IMR-90 (cell line): ENCODE data around the gene DISP2. TPM values are rescaled to one million over a fixed set of nuclear protein-coding genes. Genes with fewer than 3 reads are reported as not detected.

Experiments used
- ATAC-seq: fragments of 200-7000 bp; cut with Tn5 transposase; 2 replicates; pipeline ENCODE4 v1.9.1; 2020; ENCODE audit warnings: low read depth, mild to moderate bottlenecking, moderate library complexity
- BruUV-seq: library from RNA; stranded (reverse); fragments of 400-500 nt; replicated peaks from 2 replicates; lab custom pipeline; 2021; lab: Mats Ljungman, UMichigan
- CTCF ChIA-PET: fragments of 300-600 bp; formaldehyde crosslinking; extraction: SDS; loops from one replicate; lab custom pipeline; 2021; ENCODE audit warnings: antibody characterized with exemption; lab: Yijun Ruan, JAX
- POLR2A ChIA-PET: fragments of 300-600 bp; sonication (Branson Sonifier 250); formaldehyde crosslinking; loops from one replicate; lab custom pipeline; 2022; ENCODE audit warnings: antibody characterized with exemption; ENCODE audit not compliant: unreplicated experiment; lab: Charles Lee
- DNase-seq: peaks from one replicate; pipeline ENCODE4 v3.0.0; 2013
- H2AFZ ChIP-seq: replicated peaks from 2 replicates; pipeline ENCODE3; 2013; ENCODE audit warnings: low read length, mild to moderate bottlenecking; ENCODE audit not compliant: poor library complexity
- H2AK5ac ChIP-seq: 2 replicates; pipeline ENCODE4 v1.6.1; 2013; ENCODE audit warnings: low read depth, low read length, inconsistent platforms
- H2AK9ac ChIP-seq: replicated peaks from 2 replicates; pipeline ENCODE3; 2013; ENCODE audit warnings: mild to moderate bottlenecking, low read depth, low read length, moderate library complexity; ENCODE audit not compliant: poor library complexity
- H2BK120ac ChIP-seq: 2 replicates; pipeline ENCODE4 v1.6.1; 2013; ENCODE audit warnings: low read depth, low read length, inconsistent platforms
- H2BK15ac ChIP-seq: 3 replicates; pipeline ENCODE4 v1.6.1; 2013; ENCODE audit warnings: low read depth, low read length, inconsistent platforms
- H2BK20ac ChIP-seq: 2 replicates; pipeline ENCODE4 v1.6.1; 2013; ENCODE audit warnings: low read depth, mild to moderate bottlenecking, inconsistent platforms, low read length, moderate library complexity
- H2BK5ac ChIP-seq: 2 replicates; pipeline ENCODE4 v1.6.1; 2013; ENCODE audit warnings: mild to moderate bottlenecking, low read depth, low read length, inconsistent platforms; ENCODE audit not compliant: poor library complexity, severe bottlenecking
- H3K14ac ChIP-seq: replicated peaks from 2 replicates; pipeline ENCODE4 v1.6.1; 2013; ENCODE audit warnings: low read depth, low read length, inconsistent platforms
- H3K18ac ChIP-seq: 2 replicates; pipeline ENCODE4 v1.6.1; 2013; ENCODE audit warnings: low read depth, low read length, control low read depth
- H3K23ac ChIP-seq: 2 replicates; pipeline ENCODE4 v1.6.1; 2013; ENCODE audit warnings: low read depth, low read length, inconsistent platforms
- H3K27ac ChIP-seq: 2 replicates; pipeline ENCODE4 v1.5.1; 2013; ENCODE audit warnings: mild to moderate bottlenecking, control low read depth, low read length; ENCODE audit not compliant: insufficient read depth
- H3K27me3 ChIP-seq: 2 replicates; pipeline ENCODE4 v1.6.1; 2013; ENCODE audit warnings: low read length; ENCODE audit not compliant: control insufficient read depth, insufficient read depth
- H3K36me3 ChIP-seq: 2 replicates; pipeline ENCODE4 v1.6.1; 2013; ENCODE audit warnings: low read length, mixed read lengths; ENCODE audit not compliant: control insufficient read depth, insufficient read depth
- H3K4ac ChIP-seq: 2 replicates; pipeline ENCODE4 v1.6.1; 2013; ENCODE audit warnings: low read depth, low read length, inconsistent platforms
- H3K4me1 ChIP-seq: 2 replicates; pipeline ENCODE4 v1.6.1; 2013; ENCODE audit warnings: low read length, mixed read lengths; ENCODE audit not compliant: control insufficient read depth, insufficient read depth
- H3K4me2 ChIP-seq: 2 replicates; pipeline ENCODE4 v1.6.1; 2013; ENCODE audit warnings: low read depth, mild to moderate bottlenecking, control low read depth, low read length, moderate library complexity
- H3K4me3 ChIP-seq: 2 replicates; pipeline ENCODE4 v1.5.1; 2013; ENCODE audit warnings: low read depth, mild to moderate bottlenecking, control low read depth, low read length, moderate library complexity; ENCODE audit not compliant: insufficient read depth
- H3K56ac ChIP-seq: 2 replicates; pipeline ENCODE4 v1.6.1; 2013; ENCODE audit warnings: low read length, inconsistent platforms; ENCODE audit not compliant: insufficient read depth; ENCODE audit errors: extremely low read depth
- H3K79me1 ChIP-seq, 2 experiments: 2 replicates each; pipeline ENCODE4 v1.6.1; 2013; ENCODE audit warnings: low read length in 2 of 2, inconsistent platforms in 1 of 2, low read depth in 1 of 2
- H3K9ac ChIP-seq: 2 replicates; pipeline ENCODE4 v1.6.1; 2013; ENCODE audit warnings: low read depth, low read length, control low read depth
- H3K9me1 ChIP-seq: 2 replicates; pipeline ENCODE4 v1.6.1; 2013; ENCODE audit warnings: low read length, inconsistent platforms; ENCODE audit not compliant: insufficient read depth
- H3K9me3 ChIP-seq: 2 replicates; pipeline ENCODE4 v1.6.1; 2013; ENCODE audit warnings: low read length; ENCODE audit not compliant: control insufficient read depth, insufficient read depth
- H4K20me1 ChIP-seq: 2 replicates; pipeline ENCODE4 v1.6.1; 2013; ENCODE audit warnings: low read length, inconsistent platforms; ENCODE audit not compliant: insufficient read depth
- H4K5ac ChIP-seq: 2 replicates; pipeline ENCODE4 v1.6.1; 2013; ENCODE audit warnings: mild to moderate bottlenecking, low read depth, low read length, control low read depth
- H4K8ac ChIP-seq, 2 experiments: 2 replicates each; pipeline ENCODE4 v1.6.1; 2013; ENCODE audit warnings: low read depth in 2 of 2, low read length in 2 of 2, control low read depth in 1 of 2, inconsistent platforms in 1 of 2
- H4K91ac ChIP-seq: 2 replicates; pipeline ENCODE4 v1.6.1; 2013; ENCODE audit warnings: low read depth, low read length, inconsistent platforms; ENCODE audit not compliant: insufficient read depth
- CHD1 ChIP-seq: IDR thresholded peaks from 2 replicates; pipeline ENCODE4 v1.6.1; 2012; ENCODE audit warnings: low read depth, low read length, improper control_type of control experiment
- CTCF ChIP-seq: conservative IDR thresholded peaks from 2 replicates; pipeline ENCODE4 v1.5.1; 2012; ENCODE audit warnings: mild to moderate bottlenecking, low read depth, low read length, improper control_type of control experiment
- MAZ ChIP-seq: IDR thresholded peaks from 2 replicates; pipeline ENCODE4 v1.6.1; 2012; ENCODE audit warnings: low read depth, mild to moderate bottlenecking, low read length, improper control_type of control experiment, moderate library complexity, borderline replicate concordance
- MXI1 ChIP-seq: IDR thresholded peaks from 2 replicates; pipeline ENCODE4 v1.6.1; 2012; ENCODE audit warnings: low read depth, mild to moderate bottlenecking, low read length, moderate library complexity, borderline replicate concordance
- NFE2L2 ChIP-seq: fragments of 150-350 bp; IDR thresholded peaks from 2 replicates; pipeline ENCODE4 v1.6.1; 2016; ENCODE audit warnings: low read depth, mild to moderate bottlenecking, low read length
- POLR2A ChIP-seq: IDR thresholded peaks from 2 replicates; pipeline ENCODE4 v1.6.1; 2012; ENCODE audit warnings: mild to moderate bottlenecking, low read depth, low read length
- RAD21 ChIP-seq: IDR thresholded peaks from 2 replicates; pipeline ENCODE4 v1.6.1; 2012; ENCODE audit warnings: low read length, improper control_type of control experiment
- RCOR1 ChIP-seq: IDR thresholded peaks from 2 replicates; pipeline ENCODE4 v1.6.1; 2012; ENCODE audit warnings: mild to moderate bottlenecking, low read length, improper control_type of control experiment; ENCODE audit not compliant: insufficient replicate concordance
- RFX5 ChIP-seq: IDR thresholded peaks from 2 replicates; pipeline ENCODE4 v1.8.0; 2012; ENCODE audit warnings: low read depth, mild to moderate bottlenecking, low read length, moderate library complexity
- SMC3 ChIP-seq: fragments of 150-350 bp; IDR thresholded peaks from 2 replicates; pipeline ENCODE4 v1.6.1; 2016; ENCODE audit warnings: low read depth, mild to moderate bottlenecking, antibody characterized with exemption, low read length, moderate library complexity
- WGBS, 2 experiments: methylation state at CpG; one replicate each; pipeline versions ENCODE4 v1.1.5 to v1.1.7; 2013; ENCODE audit warnings: missing lambda C conversion rate in 2 of 2; ENCODE audit not compliant: insufficient read length in 1 of 2; ENCODE audit errors: extremely low coverage in 2 of 2; 5-methylcytosine and 5-hydroxymethylcytosine counted together
- dilution Hi-C: fragments of 300-500 bp; cut with HindIII; formaldehyde crosslinking; loops from one replicate; pipeline ENCODE4 v1.14.3; 2018; ENCODE audit warnings: low sequenced_read_pairs; ENCODE audit not compliant: unreplicated experiment
- in situ Hi-C: fragments of 300-500 bp; cut with MboI; formaldehyde crosslinking; loops from 3 replicates; pipeline ENCODE4 v1.14.3; 2019; ENCODE audit warnings: low sequenced_read_pairs, inconsistent platforms, mixed read lengths
- intact Hi-C: fragments of 100-400 bp; cut with micrococcal nuclease; formaldehyde crosslinking; loops from 2 replicates; pipeline ENCODE4 v1.10.0; 2022
- polyA plus RNA-seq, 3 experiments: library from polyadenylated mRNA; depleted of rRNA; stranded (reverse); fragments of >200 nt; gene quantifications; 2 replicates each; pipeline ENCODE4 v1.2.3, GENCODE V29; 2012; ENCODE audit warnings: low replicate concordance in 1 of 3
- total RNA-seq: library from RNA; depleted of rRNA; stranded (reverse); fragments of >200 nt; gene quantifications from 2 replicates; pipeline ENCODE4 v1.2.3, GENCODE V29; 2012

Gene DISP2
- total and polyA plus RNA-seq, 2 of the 4 experiments (the other 2 are of a cell fraction): 0.34 to 0.36 TPM

GRCh38 chr15:40369474-40369869 is 11.5 kb downstream of the DISP2 start (continued):
- TF ChIP-seq CTCF: no peak
- no peak for TF ChIP-seq POLR2A
- TF ChIP-seq RCOR1: no peak

- TF ChIP-seq MAZ (no peak), NFE2L2 (no peak), RFX5 (no peak), CHD1 (no peak), SMC3 (no peak), MXI1 (no peak), RAD21 (no peak)
- Histone ChIP-seq H3K56ac (no peak overlapping the region), H2BK20ac (no peak overlapping the region), H3K9me1 (0 out of 2 replicates have a peak, but pooled peaks cover 3% of the 10 kb centered on the region), H3K23ac (no peak overlapping the region), H3K36me3 (no peaks in the 10 kb centered on the region), H2AFZ (no peak overlapping the region), H3K9ac (no peak overlapping the region), H3K4me3 (no peak overlapping the region), H3K27ac (no peak overlapping the region), H3K4me1 (peaks cover 2% of the 10 kb centered on the region), H3K9me3 (no peaks in the 10 kb centered on the region), H4K5ac (no peak overlapping the region), H2BK15ac (no peak overlapping the region), H3K14ac (no peak overlapping the region), H2AK9ac (no peak overlapping the region), H3K4me2 (no peak overlapping the region), H2AK5ac (0 out of 2 replicates have a peak overlapping the region, but pooled peaks have one; percentile 10), H3K4ac (no peak overlapping the region), H3K18ac (no peak overlapping the region), H3K79me1 (no peaks in the 10 kb centered on the region), H3K27me3 (peaks cover 5% of the 10 kb centered on the region; the same call in 1 of the 2 replicates), H2BK120ac (no peak overlapping the region), H2BK5ac (no peak overlapping the region), H4K20me1 (no peaks in the 10 kb centered on the region), H4K91ac (no peak overlapping the region), H4K8ac (no peak overlapping the region)
- intact Hi-C loops (no loop called here), in situ Hi-C loops (no loop called here), dilution Hi-C loops (no loop called here)
- DNase-seq (no peak), ATAC-seq (no peak)
- no TSS peak for BruUV-seq
- CTCF ChIA-PET: interaction anchor here (1.5 kb wide), 1 partner anchor 12 kb away, joined by 5 read pairs; the partner anchor contains the start of gene DISP2
- WGBS, 2 experiments: 92% methylated on average over 8 of the region's 13 CpGs; no CpG with 5 or more reads in 1 of the 2 experiments
- POLR2A ChIA-PET: interaction anchor here (0.5 kb wide), 1 partner anchor 1538 kb away, joined by 10 read pairs; no protein-coding TSS in a partner anchor
These were observed 12.0 kb downstream of the DISP2 start for GRCh38 chr15:40369971-40370370.
